ENCODE data around the gene RAB3GAP2.
"Not testable (repeated sequence)": the region's sequence is repeated elsewhere in the genome, so short reads cannot be mapped to it uniquely, and the experiment has no call there.

Gene RAB3GAP2

DNA sequence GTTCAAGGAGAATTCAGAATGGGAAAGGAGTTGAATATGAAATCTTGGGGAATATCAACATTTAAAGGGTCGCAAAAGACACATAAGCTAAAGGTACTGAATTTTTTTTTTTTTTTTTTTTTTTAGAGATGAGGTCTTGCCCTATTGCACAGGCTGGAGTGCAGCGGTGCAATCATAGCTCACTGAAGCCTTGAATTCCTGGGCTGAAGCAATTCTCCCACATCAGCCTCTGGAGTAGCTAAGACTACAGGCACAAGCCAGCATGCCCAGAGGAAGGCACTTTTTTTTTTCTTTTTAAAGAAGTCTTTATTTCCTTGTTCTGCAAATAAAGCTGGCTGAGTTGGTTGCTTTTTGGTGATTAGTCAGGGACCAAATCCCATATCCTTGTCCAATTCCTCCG, 44.1 kb upstream of the RAB3GAP2 start:
- no peaks in the 10 kb centered on the region for H3K4me1 ChIP-seq
- H3K36me3 ChIP-seq (ENCODE audit: control insufficient read depth, insufficient read depth, low read length), result no peaks in the 10 kb centered on the region
- no peak overlapping the region for H2AFZ ChIP-seq
- no peaks in the 10 kb centered on the region for H3K27me3 ChIP-seq (ENCODE audit: control insufficient read depth, insufficient read depth, low read length)
- TF ChIP-seq, protein P1, sequence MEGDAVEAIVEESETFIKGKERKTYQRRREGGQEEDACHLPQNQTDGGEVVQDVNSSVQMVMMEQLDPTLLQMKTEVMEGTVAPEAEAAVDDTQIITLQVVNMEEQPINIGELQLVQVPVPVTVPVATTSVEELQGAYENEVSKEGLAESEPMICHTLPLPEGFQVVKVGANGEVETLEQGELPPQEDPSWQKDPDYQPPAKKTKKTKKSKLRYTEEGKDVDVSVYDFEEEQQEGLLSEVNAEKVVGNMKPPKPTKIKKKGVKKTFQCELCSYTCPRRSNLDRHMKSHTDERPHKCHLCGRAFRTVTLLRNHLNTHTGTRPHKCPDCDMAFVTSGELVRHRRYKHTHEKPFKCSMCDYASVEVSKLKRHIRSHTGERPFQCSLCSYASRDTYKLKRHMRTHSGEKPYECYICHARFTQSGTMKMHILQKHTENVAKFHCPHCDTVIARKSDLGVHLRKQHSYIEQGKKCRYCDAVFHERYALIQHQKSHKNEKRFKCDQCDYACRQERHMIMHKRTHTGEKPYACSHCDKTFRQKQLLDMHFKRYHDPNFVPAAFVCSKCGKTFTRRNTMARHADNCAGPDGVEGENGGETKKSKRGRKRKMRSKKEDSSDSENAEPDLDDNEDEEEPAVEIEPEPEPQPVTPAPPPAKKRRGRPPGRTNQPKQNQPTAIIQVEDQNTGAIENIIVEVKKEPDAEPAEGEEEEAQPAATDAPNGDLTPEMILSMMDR (IDR thresholded peaks at IDR 0.05), result no peak
- no peaks in the 10 kb centered on the region for H3K9me3 ChIP-seq (ENCODE audit: control insufficient read depth, low read length)
- H3K4me3 ChIP-seq (ENCODE audit: low read depth, low read length), result no peak overlapping the region
- no peak overlapping the region for H3K4me2 ChIP-seq (ENCODE audit: low read length)
- no peak overlapping the region for H3K27ac ChIP-seq
- H3K79me2 ChIP-seq, result no peaks in the 10 kb centered on the region
- H3K9ac ChIP-seq, result no peak overlapping the region

DNA sequence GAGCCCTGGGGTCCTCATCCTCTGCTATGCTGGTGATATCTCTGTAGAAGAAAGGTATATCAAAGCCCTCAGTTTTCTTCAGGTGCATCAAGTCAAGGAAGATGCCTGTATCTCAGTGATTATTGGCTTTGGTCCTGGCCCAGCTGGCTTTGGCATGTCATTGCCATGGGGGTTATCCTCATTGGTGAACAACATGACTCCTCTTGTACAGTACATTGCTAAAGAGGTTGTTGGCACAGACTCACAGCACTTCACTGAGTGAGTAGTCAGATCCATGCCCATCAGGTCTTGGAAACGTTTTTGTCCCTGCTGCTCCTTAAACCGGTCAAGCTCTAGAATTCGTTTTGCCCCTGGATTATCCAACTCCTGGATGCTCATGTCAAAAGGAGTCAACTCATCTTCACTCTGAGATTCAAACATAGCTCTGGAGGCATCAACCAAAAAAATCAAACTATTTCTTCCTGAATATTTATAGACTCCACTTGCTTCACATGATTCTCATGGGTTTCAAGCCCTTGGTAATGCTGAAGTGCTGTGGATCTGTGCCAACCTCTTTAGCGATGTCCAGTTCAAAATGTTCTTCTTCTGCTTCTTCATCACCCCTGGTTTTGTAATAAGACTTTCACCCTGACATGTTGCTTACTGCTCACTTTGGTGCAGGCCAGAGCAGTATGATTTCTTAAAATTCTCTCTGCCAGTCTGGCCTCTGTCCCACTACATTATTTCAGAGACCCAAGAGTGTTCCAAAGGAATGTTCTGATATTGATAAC, 43.0 kb upstream of the RAB3GAP2 start:
- H3K36me3 ChIP-seq (ENCODE audit: control insufficient read depth, insufficient read depth, low read length), result no peaks in the 10 kb centered on the region
- H3K9ac ChIP-seq, result no peak overlapping the region

DNA sequence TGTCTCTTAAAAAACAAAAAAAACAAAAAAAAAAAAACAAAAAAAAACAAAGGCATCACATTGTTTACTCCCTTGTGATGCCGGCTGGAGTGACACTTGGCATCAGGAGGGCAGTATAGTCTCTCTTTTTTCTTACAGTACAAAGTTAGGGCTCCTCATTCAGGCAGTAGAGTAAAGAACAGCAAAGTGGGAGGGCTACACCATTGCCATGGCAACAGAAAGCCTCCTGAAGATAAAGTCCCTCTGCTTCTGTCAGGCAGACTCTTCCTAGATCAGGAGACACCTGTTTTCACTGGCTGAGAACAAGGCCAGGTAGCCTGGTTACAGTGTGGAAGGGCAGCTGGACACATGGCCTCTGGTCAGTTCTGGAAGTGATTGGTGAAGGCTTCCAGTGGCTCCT, 41.3 kb upstream of the RAB3GAP2 start:
- Histone ChIP-seq H3K9me3 (ENCODE audit: control insufficient read depth, low read length) (no peaks in the 10 kb centered on the region), H3K9ac (no peak overlapping the region), H3K4me2 (ENCODE audit: low read length) (no peak overlapping the region), H3K36me3 (ENCODE audit: control insufficient read depth, insufficient read depth, low read length) (no peaks in the 10 kb centered on the region), H3K79me2 (no peaks in the 10 kb centered on the region), H2AFZ (no peak overlapping the region), H3K27me3 (ENCODE audit: control insufficient read depth, insufficient read depth, low read length) (no peaks in the 10 kb centered on the region), H3K4me3 (ENCODE audit: low read depth, low read length) (no peak overlapping the region), H3K27ac (no peak overlapping the region), H3K4me1 (no peaks in the 10 kb centered on the region)
- TF ChIP-seq, protein P1 (IDR thresholded peaks at IDR 0.05), result no peak

More for the DNA sequence above, 43.0 kb upstream of the RAB3GAP2 start:
- H3K27ac ChIP-seq, result no peak overlapping the region
- H3K4me1 ChIP-seq, result no peaks in the 10 kb centered on the region
- no peaks in the 10 kb centered on the region for H3K79me2 ChIP-seq
- no peaks in the 10 kb centered on the region for H3K27me3 ChIP-seq (ENCODE audit: control insufficient read depth, insufficient read depth, low read length)
- H3K4me3 ChIP-seq (ENCODE audit: low read depth, low read length), result no peak overlapping the region
- no peaks in the 10 kb centered on the region for H3K9me3 ChIP-seq (ENCODE audit: control insufficient read depth, low read length)
- TF ChIP-seq, protein P1 (IDR thresholded peaks at IDR 0.05), result no peak
- no peak overlapping the region for H3K4me2 ChIP-seq (ENCODE audit: low read length)
- H2AFZ ChIP-seq, result no peak overlapping the region

DNA sequence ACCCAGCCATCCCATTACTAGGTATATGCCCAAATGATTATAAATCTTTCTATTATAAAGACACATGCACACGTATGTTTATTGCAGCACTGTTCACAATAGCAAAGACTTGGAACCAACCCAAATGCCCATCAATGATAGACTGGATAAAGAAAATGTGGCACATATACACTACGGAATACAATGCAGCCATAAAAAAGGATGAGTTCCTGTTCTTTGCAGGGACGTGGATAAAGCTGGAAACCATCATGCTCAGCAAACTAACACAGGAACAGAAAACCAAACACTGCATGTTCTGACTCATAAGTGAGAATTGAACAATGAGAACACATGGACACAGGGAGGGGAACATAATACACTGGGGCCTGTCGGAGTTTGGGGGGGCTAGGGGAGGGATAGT, 37.9 kb upstream of the RAB3GAP2 start:
- not testable (repeated sequence) for H3K4me3 ChIP-seq (ENCODE audit: low read depth, low read length); H3K27me3 ChIP-seq (ENCODE audit: control insufficient read depth, insufficient read depth, low read length); H3K9me3 ChIP-seq (ENCODE audit: control insufficient read depth, low read length); H3K36me3 ChIP-seq (ENCODE audit: control insufficient read depth, insufficient read depth, low read length); H2AFZ ChIP-seq; H3K79me2 ChIP-seq; H3K27ac ChIP-seq; H3K4me1 ChIP-seq; H3K9ac ChIP-seq; H3K4me2 ChIP-seq (ENCODE audit: low read length)

DNA sequence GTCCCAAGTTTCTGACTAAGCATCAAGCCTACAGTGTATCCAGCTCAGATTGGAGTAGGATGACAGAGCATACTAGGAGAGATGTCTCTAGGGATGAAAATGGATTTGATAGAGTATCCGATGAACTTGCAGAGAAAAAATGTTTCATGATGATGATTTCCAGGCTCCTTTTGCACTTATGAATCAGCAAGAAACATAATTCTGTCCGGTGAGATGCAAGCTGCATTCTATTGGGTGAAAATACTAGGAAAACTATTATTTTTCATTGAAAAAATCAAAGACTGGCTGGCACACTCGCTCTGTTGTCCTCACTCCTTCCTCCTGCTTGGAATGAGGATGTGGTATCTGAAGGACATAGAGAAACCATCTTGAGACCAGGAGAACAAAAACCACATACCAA, 35.4 kb upstream of the RAB3GAP2 start:
- Histone ChIP-seq H3K9me3 (ENCODE audit: control insufficient read depth, low read length) (no peaks in the 10 kb centered on the region), H3K27ac (no peak overlapping the region), H3K79me2 (no peaks in the 10 kb centered on the region), H3K36me3 (ENCODE audit: control insufficient read depth, insufficient read depth, low read length) (no peaks in the 10 kb centered on the region), H3K9ac (no peak overlapping the region), H3K4me2 (ENCODE audit: low read length) (no peak overlapping the region), H3K4me1 (no peaks in the 10 kb centered on the region), H3K4me3 (ENCODE audit: low read depth, low read length) (no peak overlapping the region), H2AFZ (no peak overlapping the region), H3K27me3 (ENCODE audit: control insufficient read depth, insufficient read depth, low read length) (no peaks in the 10 kb centered on the region)
- TF ChIP-seq, protein P1 (IDR thresholded peaks at IDR 0.05), result no peak

Measured in parathyroid adenoma (tissue), 2 donors.